IMR-90 (cell line): Measurements from ENCODE around the gene ZSCAN5C. TPM values are rescaled to one million over a fixed set of nuclear protein-coding genes. Genes with fewer than 3 reads are reported as not detected.

Experiments
- ATAC-seq: fragments of 200-7000 bp; cut with Tn5 transposase; 2 replicates; pipeline ENCODE4 v1.9.1; 2020; ENCODE audit warnings: low read depth, mild to moderate bottlenecking, moderate library complexity
- BruUV-seq: library from RNA; stranded (reverse); fragments of 400-500 nt; replicated peaks from 2 replicates; lab custom pipeline; 2021; lab: Mats Ljungman, UMichigan
- CTCF ChIA-PET: fragments of 300-600 bp; formaldehyde crosslinking; extraction: SDS; loops from one replicate; lab custom pipeline; 2021; ENCODE audit warnings: antibody characterized with exemption; lab: Yijun Ruan, JAX
- POLR2A ChIA-PET: fragments of 300-600 bp; sonication (Branson Sonifier 250); formaldehyde crosslinking; loops from one replicate; lab custom pipeline; 2022; ENCODE audit warnings: antibody characterized with exemption; ENCODE audit not compliant: unreplicated experiment; lab: Charles Lee
- DNase-seq: peaks from one replicate; pipeline ENCODE4 v3.0.0; 2013
- H2AFZ ChIP-seq: replicated peaks from 2 replicates; pipeline ENCODE3; 2013; ENCODE audit warnings: low read length, mild to moderate bottlenecking; ENCODE audit not compliant: poor library complexity
- H2AK5ac ChIP-seq: 2 replicates; pipeline ENCODE4 v1.6.1; 2013; ENCODE audit warnings: low read depth, low read length, inconsistent platforms
- H2AK9ac ChIP-seq: replicated peaks from 2 replicates; pipeline ENCODE3; 2013; ENCODE audit warnings: mild to moderate bottlenecking, low read depth, low read length, moderate library complexity; ENCODE audit not compliant: poor library complexity
- H2BK120ac ChIP-seq: 2 replicates; pipeline ENCODE4 v1.6.1; 2013; ENCODE audit warnings: low read depth, low read length, inconsistent platforms
- H2BK15ac ChIP-seq: 3 replicates; pipeline ENCODE4 v1.6.1; 2013; ENCODE audit warnings: low read depth, low read length, inconsistent platforms
- H2BK20ac ChIP-seq: 2 replicates; pipeline ENCODE4 v1.6.1; 2013; ENCODE audit warnings: low read depth, mild to moderate bottlenecking, inconsistent platforms, low read length, moderate library complexity
- H2BK5ac ChIP-seq: 2 replicates; pipeline ENCODE4 v1.6.1; 2013; ENCODE audit warnings: mild to moderate bottlenecking, low read depth, low read length, inconsistent platforms; ENCODE audit not compliant: poor library complexity, severe bottlenecking
- H3K14ac ChIP-seq: replicated peaks from 2 replicates; pipeline ENCODE4 v1.6.1; 2013; ENCODE audit warnings: low read depth, low read length, inconsistent platforms
- H3K18ac ChIP-seq: 2 replicates; pipeline ENCODE4 v1.6.1; 2013; ENCODE audit warnings: low read depth, low read length, control low read depth
- H3K23ac ChIP-seq: 2 replicates; pipeline ENCODE4 v1.6.1; 2013; ENCODE audit warnings: low read depth, low read length, inconsistent platforms
- H3K27ac ChIP-seq: 2 replicates; pipeline ENCODE4 v1.5.1; 2013; ENCODE audit warnings: mild to moderate bottlenecking, control low read depth, low read length; ENCODE audit not compliant: insufficient read depth
- H3K27me3 ChIP-seq: 2 replicates; pipeline ENCODE4 v1.6.1; 2013; ENCODE audit warnings: low read length; ENCODE audit not compliant: control insufficient read depth, insufficient read depth
- H3K36me3 ChIP-seq: 2 replicates; pipeline ENCODE4 v1.6.1; 2013; ENCODE audit warnings: low read length, mixed read lengths; ENCODE audit not compliant: control insufficient read depth, insufficient read depth
- H3K4ac ChIP-seq: 2 replicates; pipeline ENCODE4 v1.6.1; 2013; ENCODE audit warnings: low read depth, low read length, inconsistent platforms
- H3K4me1 ChIP-seq: 2 replicates; pipeline ENCODE4 v1.6.1; 2013; ENCODE audit warnings: low read length, mixed read lengths; ENCODE audit not compliant: control insufficient read depth, insufficient read depth
- H3K4me2 ChIP-seq: 2 replicates; pipeline ENCODE4 v1.6.1; 2013; ENCODE audit warnings: low read depth, mild to moderate bottlenecking, control low read depth, low read length, moderate library complexity
- H3K4me3 ChIP-seq: 2 replicates; pipeline ENCODE4 v1.5.1; 2013; ENCODE audit warnings: low read depth, mild to moderate bottlenecking, control low read depth, low read length, moderate library complexity; ENCODE audit not compliant: insufficient read depth
- H3K56ac ChIP-seq: 2 replicates; pipeline ENCODE4 v1.6.1; 2013; ENCODE audit warnings: low read length, inconsistent platforms; ENCODE audit not compliant: insufficient read depth; ENCODE audit errors: extremely low read depth
- H3K79me1 ChIP-seq, 2 experiments: 2 replicates each; pipeline ENCODE4 v1.6.1; 2013; ENCODE audit warnings: low read length in 2 of 2, inconsistent platforms in 1 of 2, low read depth in 1 of 2
- H3K9ac ChIP-seq: 2 replicates; pipeline ENCODE4 v1.6.1; 2013; ENCODE audit warnings: low read depth, low read length, control low read depth
- H3K9me1 ChIP-seq: 2 replicates; pipeline ENCODE4 v1.6.1; 2013; ENCODE audit warnings: low read length, inconsistent platforms; ENCODE audit not compliant: insufficient read depth
- H3K9me3 ChIP-seq: 2 replicates; pipeline ENCODE4 v1.6.1; 2013; ENCODE audit warnings: low read length; ENCODE audit not compliant: control insufficient read depth, insufficient read depth
- H4K20me1 ChIP-seq: 2 replicates; pipeline ENCODE4 v1.6.1; 2013; ENCODE audit warnings: low read length, inconsistent platforms; ENCODE audit not compliant: insufficient read depth
- H4K5ac ChIP-seq: 2 replicates; pipeline ENCODE4 v1.6.1; 2013; ENCODE audit warnings: mild to moderate bottlenecking, low read depth, low read length, control low read depth
- H4K8ac ChIP-seq, 2 experiments: 2 replicates each; pipeline ENCODE4 v1.6.1; 2013; ENCODE audit warnings: low read depth in 2 of 2, low read length in 2 of 2, control low read depth in 1 of 2, inconsistent platforms in 1 of 2
- H4K91ac ChIP-seq: 2 replicates; pipeline ENCODE4 v1.6.1; 2013; ENCODE audit warnings: low read depth, low read length, inconsistent platforms; ENCODE audit not compliant: insufficient read depth
- BHLHE40 ChIP-seq: fragments of 150-350 bp; IDR thresholded peaks from 2 replicates; pipeline ENCODE4 v1.6.1; 2016; ENCODE audit warnings: mild to moderate bottlenecking, low read depth, low read length
- MXI1 ChIP-seq: IDR thresholded peaks from 2 replicates; pipeline ENCODE4 v1.6.1; 2012; ENCODE audit warnings: low read depth, mild to moderate bottlenecking, low read length, moderate library complexity, borderline replicate concordance
- WGBS, 2 experiments: methylation state at CpG; one replicate each; pipeline versions ENCODE4 v1.1.5 to v1.1.7; 2013; ENCODE audit warnings: missing lambda C conversion rate in 2 of 2; ENCODE audit not compliant: insufficient read length in 1 of 2; ENCODE audit errors: extremely low coverage in 2 of 2; 5-methylcytosine and 5-hydroxymethylcytosine counted together
- dilution Hi-C: fragments of 300-500 bp; cut with HindIII; formaldehyde crosslinking; loops from one replicate; pipeline ENCODE4 v1.14.3; 2018; ENCODE audit warnings: low sequenced_read_pairs; ENCODE audit not compliant: unreplicated experiment
- in situ Hi-C: fragments of 300-500 bp; cut with MboI; formaldehyde crosslinking; loops from 3 replicates; pipeline ENCODE4 v1.14.3; 2019; ENCODE audit warnings: low sequenced_read_pairs, inconsistent platforms, mixed read lengths
- intact Hi-C: fragments of 100-400 bp; cut with micrococcal nuclease; formaldehyde crosslinking; loops from 2 replicates; pipeline ENCODE4 v1.10.0; 2022
- polyA plus RNA-seq, 3 experiments: library from polyadenylated mRNA; depleted of rRNA; stranded (reverse); fragments of >200 nt; gene quantifications; 2 replicates each; pipeline ENCODE4 v1.2.3, GENCODE V29; 2012; ENCODE audit warnings: low replicate concordance in 1 of 3
- total RNA-seq: library from RNA; depleted of rRNA; stranded (reverse); fragments of >200 nt; gene quantifications from 2 replicates; pipeline ENCODE4 v1.2.3, GENCODE V29; 2012

The ZSCAN5C gene
- total and polyA plus RNA-seq, 2 of the 4 experiments (the other 2 are of a cell fraction) = not detected

DNA sequence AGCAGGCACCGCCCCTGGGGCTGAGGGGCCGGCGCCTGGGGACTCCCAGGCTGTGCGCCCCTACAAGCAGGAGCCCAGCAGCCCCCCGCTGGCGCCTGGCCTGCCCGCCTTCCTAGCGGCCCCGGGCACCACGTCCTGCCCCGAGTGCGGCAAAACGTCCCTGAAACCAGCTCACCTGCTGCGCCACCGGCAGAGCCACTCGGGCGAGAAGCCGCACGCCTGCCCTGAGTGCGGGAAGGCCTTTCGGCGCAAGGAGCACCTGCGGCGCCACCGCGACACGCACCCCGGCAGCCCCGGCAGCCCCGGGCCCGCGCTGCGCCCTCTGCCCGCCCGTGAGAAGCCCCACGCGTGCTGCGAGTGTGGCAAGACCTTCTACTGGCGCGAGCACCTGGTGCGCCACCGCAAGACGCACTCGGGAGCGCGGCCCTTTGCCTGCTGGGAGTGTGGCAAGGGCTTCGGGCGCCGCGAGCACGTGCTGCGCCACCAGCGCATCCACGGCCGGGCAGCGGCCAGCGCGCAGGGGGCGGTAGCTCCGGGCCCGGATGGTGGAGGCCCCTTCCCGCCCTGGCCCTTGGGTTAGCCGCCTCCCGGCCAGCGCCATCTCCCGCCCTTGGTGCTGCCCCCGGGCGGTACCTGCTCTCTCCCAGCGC is 42.3 kb upstream of the ZSCAN5C start:
- H2AFZ ChIP-seq = no peak overlapping the region
- ChIA-PET CTCF (no interaction called here), POLR2A (no interaction called here)
- intact Hi-C loops (no loop called here), in situ Hi-C loops (no loop called here), dilution Hi-C loops (no loop called here)
- H3K27ac ChIP-seq = no peak overlapping the region
- H4K20me1 ChIP-seq = 0 out of 2 replicates have a peak, but pooled peaks cover 4% of the 10 kb centered on the region
- no peaks in the 10 kb centered on the region; the same call in 1 of the 2 replicates for H3K9me1 ChIP-seq
- no peak overlapping the region for H3K14ac ChIP-seq
- H3K36me3 ChIP-seq = peaks cover 34% of the 10 kb centered on the region
- no peaks in the 10 kb centered on the region for H3K79me1 ChIP-seq
- H3K4me3 ChIP-seq = no peak overlapping the region
- no TSS peak for BruUV-seq
- no peaks in the 10 kb centered on the region for H3K9me3 ChIP-seq
- H3K18ac ChIP-seq = no peak overlapping the region
- H4K91ac ChIP-seq = no peak overlapping the region
- TF ChIP-seq MXI1 = no peak
- no peak for TF ChIP-seq BHLHE40
- H2BK5ac ChIP-seq = no peak overlapping the region
- no peak overlapping the region for H3K4ac ChIP-seq
- H3K23ac ChIP-seq = no peak overlapping the region
- no peaks in the 10 kb centered on the region for H3K27me3 ChIP-seq
- H3K4me1 ChIP-seq = no peaks in the 10 kb centered on the region
- no peak overlapping the region for H2AK9ac ChIP-seq
- H4K8ac ChIP-seq = no peak overlapping the region
- H2BK15ac ChIP-seq = no peak overlapping the region
- no peak overlapping the region for H3K9ac ChIP-seq
- no peak overlapping the region for H2BK20ac ChIP-seq
- 98% methylated on average over 45 of the region's 69 CpGs; no CpG with 5 or more reads in 1 of the 2 experiments for WGBS, 2 experiments
- no peak overlapping the region for H2AK5ac ChIP-seq
- H3K56ac ChIP-seq = no peak overlapping the region
- DNase-seq (no peak), ATAC-seq (no peak)
- H3K4me2 ChIP-seq = no peak overlapping the region
- no peak overlapping the region for H2BK120ac ChIP-seq
- no peak overlapping the region for H4K5ac ChIP-seq
